Sciatic nerve (tissue), 2 donors: Measurements from ENCODE around the gene KLC4. TPM values are rescaled to one million over a fixed set of nuclear protein-coding genes. Genes with fewer than 3 reads are reported as not detected.

ENCODE experiments used
- ATAC-seq: fragments of 200-7000 bp; cut with Tn5 transposase; one replicate; pipeline ENCODE4 v1.9.1; 2020; ENCODE audit warnings: mild to moderate bottlenecking, moderate library complexity
- DNase-seq: peaks from one replicate; pipeline ENCODE4 v3.0.0-alpha.2; 2020; ENCODE audit warnings: low spot score
- intact Hi-C: fragments of 100-400 bp; cut with DNase I; formaldehyde crosslinking; loops from one replicate; pipeline ENCODE4 v1.14.2; 2022
- total RNA-seq: library from RNA; stranded (reverse); fragmentation: NEBNext Ultra II Directional; extraction: Animal tissue kit (Norgen Biotek cat#: 25700); gene quantifications from one replicate; pipeline ENCODE4 v1.2.1, GENCODE V29; 2021
- donor health status: DM: no; HTN: no; CAD: no.
- donor health status: DM: no; HTN: no; CAD: no.

Gene KLC4
- total RNA-seq, 1 donor from 2014 or later, result 35.5 TPM

- ATAC-seq (no peak), DNase-seq (no peak)
- intact Hi-C loops, result no loop called here
Observed at GRCh38 chr6:43086022-43086658, 26.7 kb downstream of the KLC4 start.

GRCh38 chr6:43088654-43089056 is 29.2 kb downstream of the KLC4 start:
- intact Hi-C loops, result no loop called here
- no peak for ATAC-seq

GRCh38 chr6:43089467-43089866 is 30.0 kb downstream of the KLC4 start:
- peak; percentile 49 for ATAC-seq
- intact Hi-C loops, result no loop called here
- DNase-seq, result no peak

More at GRCh38 chr6:43088654-43089056, 29.2 kb downstream of the KLC4 start:
- DNase-seq, result no peak

- ATAC-seq, result peak; percentile 26
- intact Hi-C loops, result no loop called here
- no peak for DNase-seq
Observed at GRCh38 chr6:43089874-43090558, 30.6 kb downstream of the KLC4 start.

GRCh38 chr6:43090559-43090956 is 31.1 kb downstream of the KLC4 start:
- DNase-seq, result no peak
- intact Hi-C loops, result no loop called here
- ATAC-seq, result peak; percentile 17

GRCh38 chr6:43091020-43091419 is 31.6 kb downstream of the KLC4 start:
- intact Hi-C loops, result no loop called here
- no peak for DNase-seq

GRCh38 chr6:43091436-43091991 is 32.1 kb downstream of the KLC4 start:
- intact Hi-C loops, result no loop called here
- no peak for ATAC-seq
- DNase-seq, result no peak

More at GRCh38 chr6:43091020-43091419, 31.6 kb downstream of the KLC4 start:
- no peak for ATAC-seq

GRCh38 chr6:43092635-43093034 is 33.2 kb downstream of the KLC4 start:
- intact Hi-C loops, result no loop called here
- DNase-seq (no peak), ATAC-seq (no peak)

GRCh38 chr6:43093436-43094289 is 34.2 kb downstream of the KLC4 start:
- ATAC-seq, result peak; percentile 67

GRCh38 chr6:43095939-43096338 is 36.5 kb downstream of the KLC4 start:
- no peak for ATAC-seq
- no peak for DNase-seq

More at GRCh38 chr6:43093436-43094289, 34.2 kb downstream of the KLC4 start:
- intact Hi-C loops, result no loop called here
- DNase-seq, result no peak

GRCh38 chr6:43096451-43097097 is 37.1 kb downstream of the KLC4 start:
- ATAC-seq, result peak; percentile 75
- DNase-seq, result no peak
- intact Hi-C loops, result no loop called here

More at GRCh38 chr6:43095939-43096338, 36.5 kb downstream of the KLC4 start:
- intact Hi-C loops, result no loop called here

GRCh38 chr6:43097098-43097489 is 37.7 kb downstream of the KLC4 start:
- no peak for ATAC-seq
- DNase-seq, result no peak
- intact Hi-C loops, result no loop called here

- ATAC-seq (no peak), DNase-seq (no peak)
- intact Hi-C loops, result no loop called here
Observed at GRCh38 chr6:43097502-43097901, 38.1 kb downstream of the KLC4 start.

GRCh38 chr6:43101497-43101896 is 42.1 kb downstream of the KLC4 start:
- ATAC-seq (no peak), DNase-seq (no peak)
- intact Hi-C loops, result loop anchor here (5.0 kb wide), 1 partner anchor 1231 kb away; no protein-coding TSS in a partner anchor

GRCh38 chr6:43103253-43103876 is 43.9 kb downstream of the KLC4 start:
- DNase-seq, result no peak
- ATAC-seq, result no peak
- intact Hi-C loops, result loop anchor here (5.0 kb wide), 1 partner anchor 1229 kb away; no protein-coding TSS in a partner anchor

GRCh38 chr6:43105538-43106222 is 46.2 kb downstream of the KLC4 start:
- DNase-seq (no peak), ATAC-seq (no peak)
- intact Hi-C loops, result no loop called here

GRCh38 chr6:43107344-43108062 is 48.1 kb downstream of the KLC4 start:
- ATAC-seq, result no peak
- intact Hi-C loops, result no loop called here
- DNase-seq, result no peak
